ENCODE results near the gene PECR. TPM values are rescaled to one million over a fixed set of nuclear protein-coding genes. Genes with fewer than 3 reads are reported as not detected.

The PECR gene
- total RNA-seq, 2 experiments from 2014 or later = 2.3 to 5.3 TPM

DNA sequence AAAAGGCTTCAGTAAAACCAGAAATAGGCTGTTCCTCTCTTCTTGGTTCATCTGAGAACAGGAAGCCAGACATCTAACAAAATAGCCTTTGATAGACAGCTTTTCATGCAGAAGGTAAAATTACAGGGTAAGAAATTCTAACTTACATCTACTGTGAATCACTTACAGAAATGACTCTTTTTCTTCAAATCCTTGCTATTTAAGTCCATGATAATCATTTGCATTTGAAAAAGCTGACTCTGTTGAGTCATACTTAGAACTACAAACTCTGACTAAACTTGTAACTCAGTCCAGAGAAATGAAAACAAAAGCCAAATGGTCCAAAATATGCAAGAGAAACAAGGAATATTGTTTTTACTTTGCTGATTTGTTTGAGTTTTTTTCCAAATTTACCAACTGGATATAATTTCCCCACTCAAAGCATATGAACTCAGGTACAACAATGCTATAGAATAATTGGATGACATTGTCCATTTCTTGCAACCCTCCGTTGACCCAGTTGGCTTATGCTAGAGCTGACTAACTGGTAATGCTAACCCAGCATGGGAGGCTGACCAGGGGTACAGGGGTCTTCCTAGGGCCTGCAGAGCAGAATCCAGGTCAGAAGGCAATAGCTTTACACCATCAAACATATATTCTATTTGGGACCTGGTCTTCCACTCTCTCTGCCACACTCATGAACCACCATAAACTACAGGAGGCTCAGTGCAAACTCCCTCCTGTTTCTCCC is 49.5 kb downstream of the PECR start:
- no peak overlapping the region for H3K4me2 ChIP-seq (ENCODE audit: low read length)
- POLR2A ChIA-PET = interaction anchor here (0.7 to 1.8 kb wide), 6 partner anchors 9 to 663 kb away, joined by 3 to 5 read pairs (median 3); no protein-coding TSS in a partner anchor

DNA sequence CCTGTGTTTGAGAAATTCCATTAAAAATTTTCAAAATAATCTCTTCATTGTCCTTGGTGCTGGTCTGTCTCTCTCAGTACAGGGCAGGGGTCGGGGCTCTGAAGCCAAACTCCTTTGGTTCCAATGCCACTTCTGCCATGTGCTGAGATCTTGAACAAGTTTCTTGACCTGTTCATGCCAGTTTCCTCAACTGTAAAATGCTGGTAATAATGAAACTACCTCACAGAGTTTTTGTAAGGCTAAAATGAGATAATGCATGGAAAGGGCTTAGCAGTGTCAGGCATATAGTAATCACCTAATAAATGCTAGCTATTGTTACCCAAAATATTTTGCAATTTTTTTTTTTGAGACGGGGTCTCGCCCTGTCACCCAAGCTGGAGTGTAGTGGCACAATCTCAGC is 51.4 kb downstream of the PECR start:
- CTCF ChIA-PET (ENCODE audit: unreplicated experiment) = no interaction called here
- Histone ChIP-seq H3K9me2 (ENCODE audit: insufficient read depth, low read length) (no peaks in the 10 kb centered on the region), H3K4me1 (ENCODE audit: insufficient read depth, low read length, poor library complexity, severe bottlenecking) (no peaks in the 10 kb centered on the region), H3K36me3 (ENCODE audit: insufficient read depth, low read length) (no peaks in the 10 kb centered on the region), H2AFZ (ENCODE audit: low read length) (no peak overlapping the region), H4K20me1 (ENCODE audit: insufficient read depth, low read length) (no peaks in the 10 kb centered on the region), H3K4me3 (ENCODE audit: low read depth, low read length, poor library complexity, severe bottlenecking) (no peak overlapping the region), H3K9me3 (ENCODE audit: low read length) (no peaks in the 10 kb centered on the region), H3K79me2 (ENCODE audit: insufficient read depth, low read depth, low read length) (no peaks in the 10 kb centered on the region), H3K4me2 (ENCODE audit: low read length) (no peak overlapping the region), H3K27ac (ENCODE audit: low read depth, low read length, poor library complexity, severe bottlenecking) (no peak overlapping the region)
- BruUV-seq (replicated peaks) = no TSS peak
- POLR2A ChIA-PET = no interaction called here
- no peak for TF ChIP-seq CTCF (conservative IDR thresholded peaks at IDR 0.05; ENCODE audit: low read length)
- TF ChIP-seq EZH2phosphoT487 (IDR thresholded peaks at IDR 0.05; ENCODE audit: borderline replicate concordance, low read depth, low read length) = no peak
- intact Hi-C loops (cut with micrococcal nuclease; ENCODE audit: unreplicated experiment) = no loop called here
- DNase-seq (ENCODE audit: low spot score) = no peak

More for the DNA sequence above, 49.5 kb downstream of the PECR start:
- intact Hi-C loops (cut with micrococcal nuclease; ENCODE audit: unreplicated experiment) = no loop called here
- CTCF ChIA-PET (ENCODE audit: unreplicated experiment) = no interaction called here
- Histone ChIP-seq H3K4me3 (ENCODE audit: low read depth, low read length, poor library complexity, severe bottlenecking) (no peak overlapping the region), H3K9me2 (ENCODE audit: insufficient read depth, low read length) (no peaks in the 10 kb centered on the region), H3K9me3 (ENCODE audit: low read length) (no peaks in the 10 kb centered on the region), H3K27ac (ENCODE audit: low read depth, low read length, poor library complexity, severe bottlenecking) (no peak overlapping the region), H4K20me1 (ENCODE audit: insufficient read depth, low read length) (no peaks in the 10 kb centered on the region), H3K79me2 (ENCODE audit: insufficient read depth, low read depth, low read length) (no peaks in the 10 kb centered on the region), H3K4me1 (ENCODE audit: insufficient read depth, low read length, poor library complexity, severe bottlenecking) (no peaks in the 10 kb centered on the region), H3K36me3 (ENCODE audit: insufficient read depth, low read length) (no peaks in the 10 kb centered on the region), H2AFZ (ENCODE audit: low read length) (no peak overlapping the region)
- TF ChIP-seq CTCF (conservative IDR thresholded peaks at IDR 0.05; ENCODE audit: low read length) = no peak
- TF ChIP-seq EZH2phosphoT487 (IDR thresholded peaks at IDR 0.05; ENCODE audit: borderline replicate concordance, low read depth, low read length) = no peak
- no TSS peak for BruUV-seq (replicated peaks)
- DNase-seq (ENCODE audit: low spot score) = no peak

GRCh38 chr2:216029416-216030129 is 52.0 kb downstream of the PECR start:
- DNase-seq (ENCODE audit: low spot score) = no peak
- POLR2A ChIA-PET = no interaction called here
- H3K36me3 ChIP-seq (ENCODE audit: insufficient read depth, low read length) = no peaks in the 10 kb centered on the region
- no peak overlapping the region for H3K4me2 ChIP-seq (ENCODE audit: low read length)
- H2AFZ ChIP-seq (ENCODE audit: low read length) = no peak overlapping the region
- H3K79me2 ChIP-seq (ENCODE audit: insufficient read depth, low read depth, low read length) = no peaks in the 10 kb centered on the region
- H3K9me2 ChIP-seq (ENCODE audit: insufficient read depth, low read length) = no peaks in the 10 kb centered on the region
- H3K4me3 ChIP-seq (ENCODE audit: low read depth, low read length, poor library complexity, severe bottlenecking) = no peak overlapping the region
- no peaks in the 10 kb centered on the region for H4K20me1 ChIP-seq (ENCODE audit: insufficient read depth, low read length)
- no peaks in the 10 kb centered on the region for H3K4me1 ChIP-seq (ENCODE audit: insufficient read depth, low read length, poor library complexity, severe bottlenecking)
- no peaks in the 10 kb centered on the region for H3K9me3 ChIP-seq (ENCODE audit: low read length)
- TF ChIP-seq CTCF (conservative IDR thresholded peaks at IDR 0.05; ENCODE audit: low read length) (no peak), EZH2phosphoT487 (IDR thresholded peaks at IDR 0.05; ENCODE audit: borderline replicate concordance, low read depth, low read length) (no peak)
- H3K27ac ChIP-seq (ENCODE audit: low read depth, low read length, poor library complexity, severe bottlenecking) = no peak overlapping the region
- intact Hi-C loops (cut with micrococcal nuclease; ENCODE audit: unreplicated experiment) = no loop called here
- CTCF ChIA-PET (ENCODE audit: unreplicated experiment) = no interaction called here
- BruUV-seq (replicated peaks) = no TSS peak
